Measurements from ENCODE around the gene RYR1.

GRCh38 chr19:38544569-38545315 lies 111.3 kb downstream of the RYR1 start:
- TF ChIP-seq CTCF (IDR thresholded peaks at IDR 0.05) (peak in 1 of 4 experiments; percentile 48), POLR2A (IDR thresholded peaks at IDR 0.05) (no peak)
